Right forelimb (tissue), 1 donor: ENCODE results near the gene NCOA3.
"Not testable (repeated sequence)": the region's sequence is repeated elsewhere in the genome, so short reads cannot be mapped to it uniquely, and the experiment has no call there.

Source experiments
- DNase-seq: peaks from one replicate; pipeline ENCODE4 v3.0.0-alpha.2; 2018

NCOA3 gene

DNA sequence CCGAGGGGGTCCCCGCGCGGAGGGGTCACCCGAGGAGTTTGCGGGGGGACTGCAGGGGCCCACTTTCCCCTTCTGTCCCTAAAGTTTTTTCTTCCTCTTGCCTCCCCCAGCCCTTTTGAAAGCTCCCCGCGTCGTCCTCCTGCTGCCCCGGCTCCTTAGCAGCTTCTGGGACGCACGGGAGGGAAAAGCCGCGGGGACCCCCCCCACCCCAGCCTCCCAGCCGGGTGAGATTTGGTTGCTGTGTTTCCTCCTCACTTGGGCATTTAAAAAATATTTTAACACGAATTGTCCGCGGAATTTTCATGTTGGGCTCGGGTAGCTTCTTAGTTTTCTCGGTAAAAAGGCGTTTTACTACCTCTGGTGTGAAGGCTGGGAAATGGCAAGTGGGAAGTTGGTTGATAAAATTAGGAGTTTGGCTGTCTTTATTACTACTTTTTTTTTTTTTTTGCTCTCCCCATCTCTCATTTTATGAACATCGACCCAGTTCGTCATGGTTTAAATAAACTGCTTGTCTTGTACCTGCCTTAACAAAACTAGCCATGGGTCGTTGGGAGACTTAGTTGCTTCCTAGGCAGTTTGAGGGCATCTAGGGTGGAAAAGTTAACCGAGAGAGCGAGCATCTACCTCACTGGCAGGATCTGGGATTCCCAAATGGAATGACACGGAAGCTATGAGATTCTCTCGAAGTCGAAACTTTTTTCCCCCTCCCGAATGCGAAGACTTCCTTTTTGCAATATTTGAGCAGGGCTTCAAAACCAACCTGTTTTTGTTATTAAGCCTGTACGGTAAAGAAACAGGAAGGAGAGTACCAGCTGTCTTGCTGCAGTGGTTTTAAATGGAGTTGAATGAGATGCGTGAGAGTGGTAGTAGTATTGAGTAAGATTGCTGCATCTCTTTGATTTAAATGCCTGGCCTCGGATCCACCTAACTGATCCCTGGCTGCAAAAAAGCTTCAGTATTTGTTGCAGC, 868 bp downstream of the NCOA3 start:
- DNase-seq = no peak

DNA sequence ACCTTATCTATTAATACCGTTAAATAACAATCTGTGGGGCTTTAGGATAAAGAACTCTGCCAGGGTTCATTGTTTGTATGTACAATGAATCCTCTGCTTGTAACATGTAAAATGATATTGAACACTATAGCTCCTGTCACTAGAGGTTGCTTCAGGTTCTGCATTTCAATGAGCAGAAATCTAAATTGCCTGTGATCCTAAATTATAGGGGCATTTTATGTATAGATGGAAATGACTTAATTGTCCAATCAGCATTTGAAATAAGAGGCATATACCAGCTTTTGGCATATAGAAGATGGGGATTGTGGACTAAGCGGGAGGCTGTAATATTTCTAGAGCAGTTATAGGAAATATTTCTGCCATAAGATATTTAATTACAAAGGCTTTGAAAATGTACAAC, 2.0 kb downstream of the NCOA3 start:
- DNase-seq = no peak

DNA sequence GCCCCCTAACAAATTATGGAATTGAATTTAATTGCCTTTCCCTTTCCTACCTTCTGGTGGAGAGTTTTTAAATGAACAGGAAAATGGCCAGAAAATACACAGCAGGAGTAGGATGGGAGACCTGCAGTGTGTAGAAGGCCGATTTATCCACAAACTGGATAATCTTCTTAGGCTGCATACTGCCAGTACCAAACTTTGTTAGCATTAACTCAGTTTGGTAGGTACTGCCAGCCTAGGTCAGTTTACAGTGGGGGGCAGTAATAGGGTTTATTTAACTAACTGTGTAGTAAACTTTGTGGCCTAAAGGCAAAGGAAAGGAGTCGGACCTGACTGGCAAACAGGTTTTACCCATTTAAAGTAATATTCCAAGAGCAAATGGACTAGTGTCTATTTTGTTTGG, 4.6 kb downstream of the NCOA3 start:
- no peak for DNase-seq

DNA sequence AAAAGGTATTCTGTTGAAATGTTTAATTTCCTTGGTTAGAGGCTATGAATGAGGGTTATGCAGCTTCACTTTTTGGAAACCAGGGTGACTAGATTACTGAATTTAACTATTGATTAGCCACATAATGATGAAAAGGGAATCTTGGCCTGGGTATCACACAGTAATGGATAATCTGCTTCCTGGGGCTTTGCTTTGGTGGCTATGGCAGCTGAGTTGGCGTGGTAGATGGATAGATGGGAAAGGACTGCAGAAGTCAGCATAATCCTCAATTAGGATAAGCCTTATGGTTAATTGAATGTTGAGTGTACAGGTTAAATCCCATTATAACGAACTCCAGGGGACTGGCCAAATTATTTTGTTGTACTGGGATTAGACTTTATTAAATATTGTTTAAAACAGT, 5.2 kb downstream of the NCOA3 start:
- DNase-seq = no peak

DNA sequence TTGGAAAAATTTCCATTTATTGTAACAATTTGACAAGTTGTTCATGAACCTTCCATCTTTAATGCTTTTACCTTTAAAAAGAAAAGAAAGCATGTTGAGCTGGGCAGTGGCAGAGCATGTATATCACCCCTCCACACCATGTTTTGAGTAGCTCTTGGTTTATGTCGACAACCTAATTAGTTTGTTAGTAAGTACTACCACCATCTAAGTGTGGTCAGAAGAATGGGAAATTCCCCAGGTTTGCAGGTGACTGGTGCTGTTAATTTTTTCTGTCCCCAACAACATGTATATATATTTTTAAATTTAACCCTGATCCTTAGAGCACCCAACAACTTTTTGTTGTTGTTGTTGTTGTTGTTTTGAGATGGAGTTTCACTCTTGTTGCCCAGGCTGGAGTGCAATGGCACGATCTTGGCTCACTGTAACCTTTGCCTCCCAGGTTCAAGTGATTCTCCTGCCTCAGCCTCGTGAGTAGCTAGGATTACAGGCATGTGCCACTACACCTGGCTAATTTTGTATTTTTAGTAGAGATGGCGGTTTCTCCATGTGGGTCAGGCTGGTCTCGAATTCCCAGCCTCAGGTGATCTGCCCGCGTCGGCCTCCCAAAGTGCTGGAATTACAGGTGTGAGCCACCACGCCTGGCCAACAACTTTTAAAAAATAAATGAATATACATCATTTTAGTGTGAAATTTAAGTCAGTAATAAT, 5.7 kb downstream of the NCOA3 start:
- DNase-seq = not testable (repeated sequence)

DNA sequence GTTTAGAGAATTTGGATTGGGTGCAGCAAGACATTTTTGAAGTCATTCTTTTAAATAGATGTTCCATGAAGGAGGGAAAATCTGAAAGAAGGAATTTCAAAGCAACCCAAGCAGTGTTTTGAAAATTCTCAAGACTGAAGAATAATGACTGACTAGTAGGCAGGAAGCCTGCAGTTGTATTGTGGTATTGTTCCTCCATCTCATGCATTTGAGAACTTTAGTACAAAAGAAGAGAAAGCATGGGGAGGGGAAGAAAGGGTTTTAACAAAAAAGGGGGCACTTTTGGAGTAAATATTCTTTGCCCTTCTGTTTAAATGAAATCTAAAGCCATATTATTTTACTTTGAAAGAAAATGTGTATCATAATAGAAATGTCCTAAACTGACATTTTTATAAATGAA, 6.6 kb downstream of the NCOA3 start:
- DNase-seq = no peak

DNA sequence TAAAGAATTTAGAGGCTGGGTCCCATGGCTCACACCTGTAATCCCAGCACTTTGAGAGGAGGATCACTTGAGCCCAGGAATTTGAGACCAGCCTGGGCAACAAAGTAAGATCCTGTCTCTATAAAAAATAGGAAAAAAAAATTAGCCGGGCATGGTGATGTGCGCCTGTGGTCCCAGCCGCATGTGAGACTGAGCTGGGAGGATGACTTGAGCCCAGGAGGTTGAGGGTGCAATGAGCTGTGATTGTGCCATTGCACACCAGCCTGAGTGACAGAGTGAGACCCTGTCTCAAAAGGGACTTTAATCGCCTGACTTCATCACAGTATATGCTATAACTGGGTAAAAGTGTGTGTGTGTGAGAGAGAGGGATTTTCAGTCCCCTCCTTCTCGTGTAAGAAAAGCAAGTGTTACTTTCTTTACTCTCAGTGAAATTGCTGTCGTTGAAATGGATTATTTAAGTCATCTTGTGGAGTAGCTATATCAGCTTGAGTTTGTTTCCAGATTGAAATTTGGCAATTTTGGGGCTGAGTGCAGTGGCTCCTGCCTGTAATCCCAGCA, 7.5 kb downstream of the NCOA3 start:
- no peak for DNase-seq

DNA sequence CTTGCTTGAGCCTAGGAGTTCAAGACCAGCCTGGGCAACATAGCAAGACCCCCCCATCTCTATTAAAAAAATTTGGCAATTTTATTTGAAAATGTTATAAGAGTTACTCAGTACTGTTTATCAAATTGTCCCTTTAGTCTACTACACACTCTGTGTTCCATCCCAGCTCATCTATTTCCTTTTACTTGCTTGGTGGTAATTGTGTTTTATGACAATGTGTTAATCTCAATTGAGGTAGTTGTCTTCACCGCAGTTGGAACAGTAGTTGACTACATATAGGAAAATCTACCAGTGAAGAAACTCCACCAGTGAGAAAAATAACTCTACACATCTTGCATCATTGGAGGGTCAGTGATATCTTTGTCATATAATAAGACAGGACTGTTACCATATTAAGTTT, 8.0 kb downstream of the NCOA3 start:
- no peak for DNase-seq

DNA sequence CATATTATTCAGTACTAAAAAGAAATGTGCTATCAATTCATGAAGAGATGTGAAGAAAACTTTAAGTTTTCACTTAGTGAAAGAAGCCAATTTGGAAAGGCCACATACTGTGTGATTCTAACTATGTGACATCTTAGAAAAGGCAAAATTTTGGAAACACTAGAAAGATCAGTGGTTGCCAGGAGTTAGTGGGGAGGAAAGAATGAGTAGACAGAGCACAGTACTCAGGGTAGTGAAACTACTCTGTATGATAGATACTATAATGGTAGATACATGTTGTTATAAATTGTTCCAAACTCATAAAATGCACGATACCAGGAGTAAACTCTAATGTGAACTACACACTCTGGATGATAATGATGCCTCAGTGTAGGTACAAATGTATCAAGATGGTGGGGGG, 14.2 kb downstream of the NCOA3 start:
- no peak for DNase-seq

DNA sequence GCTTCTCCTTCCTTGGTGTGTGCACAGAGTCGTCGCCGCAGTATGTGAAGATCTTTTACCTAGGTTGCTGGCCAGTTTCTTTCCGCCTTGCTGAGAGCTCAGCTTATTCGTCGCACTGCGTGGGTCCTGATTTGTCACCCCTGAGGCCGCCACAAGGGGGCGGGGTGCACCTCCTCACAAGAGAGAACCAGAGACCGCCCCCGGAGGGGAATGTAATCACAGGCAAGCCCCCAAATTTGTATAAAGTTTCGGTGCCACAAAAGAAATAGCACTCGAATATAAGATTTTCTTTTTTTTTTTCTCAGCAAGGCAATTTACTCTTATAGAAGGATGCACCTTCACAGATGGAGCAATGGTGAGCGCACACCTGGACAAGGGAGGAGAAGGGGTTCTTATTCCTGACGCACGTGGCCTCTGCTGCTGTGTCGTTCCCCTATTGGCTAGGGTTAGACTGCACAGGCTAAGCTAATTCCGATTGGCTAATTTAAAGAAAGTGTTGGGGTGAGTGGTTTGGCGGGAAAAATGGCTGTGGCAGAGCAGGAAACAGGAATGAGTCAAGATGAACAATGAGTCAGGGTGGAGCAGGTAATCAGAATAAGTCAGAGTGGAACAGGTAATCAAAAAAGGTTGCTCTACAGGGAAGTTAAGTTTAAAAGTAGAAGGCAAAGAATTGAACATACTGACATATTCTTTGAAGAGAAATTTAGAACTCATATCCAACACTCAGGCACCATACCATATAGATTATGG, 19.5 kb downstream of the NCOA3 start:
- no peak for DNase-seq

DNA sequence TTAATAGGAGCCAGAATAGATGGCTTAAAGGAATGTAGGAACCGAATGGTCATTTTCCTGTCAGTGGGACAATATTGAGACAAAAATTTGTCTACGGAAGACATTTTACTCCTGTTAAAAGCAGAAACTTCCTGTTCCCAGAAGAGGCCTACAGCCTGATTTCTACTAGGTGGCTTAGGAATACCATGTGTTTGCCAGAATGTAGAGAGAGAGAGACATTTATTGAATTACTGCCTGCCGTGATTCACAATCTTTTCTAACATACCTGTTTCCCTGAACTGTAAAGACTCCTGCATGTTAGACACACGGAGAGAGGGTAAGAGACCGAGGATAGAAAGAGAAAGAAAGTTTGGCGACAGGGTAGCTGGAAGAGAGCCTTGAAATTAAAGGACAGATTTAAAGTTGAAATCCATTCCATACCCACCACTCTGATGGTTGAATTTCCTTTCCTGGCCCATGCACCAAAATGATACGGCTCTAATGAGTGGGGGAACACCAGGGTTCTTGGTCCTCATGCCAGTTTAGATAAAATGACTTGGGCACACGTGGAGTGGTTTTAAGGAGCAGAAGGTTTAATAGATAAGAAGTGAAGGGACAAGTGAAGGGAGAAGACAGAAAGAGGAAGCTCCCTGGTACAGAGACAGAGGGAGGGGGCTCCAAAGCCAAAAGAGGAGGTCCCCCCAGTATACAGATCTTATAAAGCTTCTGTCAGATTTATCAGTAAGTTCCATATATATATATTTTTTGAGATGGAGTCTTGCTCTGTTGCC, 22.5 kb downstream of the NCOA3 start:
- DNase-seq = no peak

DNA sequence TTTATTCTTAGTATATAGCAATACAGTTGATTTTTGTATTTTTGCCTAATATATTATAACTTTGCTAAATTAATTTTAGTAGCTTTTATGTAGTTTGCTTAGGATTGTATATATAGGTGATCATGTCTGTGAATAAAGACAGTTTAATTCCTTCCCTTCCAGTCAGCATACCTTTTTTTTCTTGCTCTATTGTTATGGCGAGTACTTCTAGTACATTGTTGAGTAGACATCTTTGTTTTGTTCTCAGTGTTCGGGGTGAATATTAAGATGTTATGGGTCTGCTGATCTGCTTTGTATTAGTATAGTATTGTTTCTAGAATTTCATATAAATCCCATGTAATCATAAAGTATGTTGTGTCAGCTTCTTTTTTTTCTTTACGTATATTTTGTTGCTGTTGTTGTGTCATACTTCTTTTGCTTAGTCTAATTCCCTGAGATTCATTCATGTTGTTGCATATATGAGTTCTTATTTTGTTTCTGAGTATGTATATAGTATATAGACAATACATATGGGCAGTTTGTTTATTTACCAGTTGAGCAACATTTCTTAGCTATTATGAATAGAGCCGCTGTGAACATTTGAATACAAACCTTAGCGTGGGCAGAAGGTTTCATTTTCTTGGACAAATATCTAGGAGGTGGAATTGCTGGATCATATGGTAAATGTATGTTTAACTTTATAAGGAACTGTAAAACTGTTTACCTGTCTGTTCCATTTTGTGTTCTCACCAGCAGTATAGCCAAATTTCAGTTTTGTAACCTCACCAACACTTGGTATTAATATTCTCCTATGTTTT, 25.5 kb downstream of the NCOA3 start:
- no peak for DNase-seq

DNA sequence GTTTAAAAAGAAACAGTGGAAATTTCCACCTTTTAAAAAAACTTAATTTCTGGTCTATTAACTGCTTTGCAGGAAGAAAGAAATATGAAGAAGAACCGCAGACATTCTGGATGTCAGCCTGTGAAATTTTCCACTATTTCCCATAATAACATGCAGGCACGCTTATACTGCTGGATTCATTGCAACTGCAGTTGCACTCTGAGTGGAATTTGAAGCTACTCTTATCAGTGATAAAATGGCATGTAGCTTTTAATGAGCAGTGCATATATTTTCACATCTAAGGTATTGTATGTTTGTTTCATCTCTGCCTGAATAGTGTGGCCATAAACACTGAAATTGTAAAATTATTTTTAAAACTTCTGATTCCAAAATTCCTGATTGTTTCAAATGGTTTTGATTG, 28.2 kb downstream of the NCOA3 start:
- no peak for DNase-seq

DNA sequence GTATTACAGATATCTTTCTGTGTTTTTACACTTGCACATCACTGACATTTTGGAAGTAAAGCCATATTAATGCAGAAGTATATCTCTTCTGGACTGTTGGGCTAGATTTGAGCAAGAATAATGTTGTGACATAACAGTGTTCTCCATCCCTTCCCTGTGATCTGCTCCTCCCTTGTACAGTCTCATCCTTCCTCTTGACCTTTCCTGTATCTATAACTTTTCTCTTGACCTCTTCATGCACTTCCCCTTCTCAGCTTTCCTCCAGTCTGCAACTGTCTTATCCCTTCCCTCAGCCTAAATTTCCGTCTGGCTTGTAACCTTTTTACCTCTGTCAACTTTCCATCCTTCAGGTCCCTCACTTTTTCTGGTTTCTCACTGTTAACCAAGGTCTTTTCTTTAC, 29.8 kb downstream of the NCOA3 start:
- DNase-seq = no peak

DNA sequence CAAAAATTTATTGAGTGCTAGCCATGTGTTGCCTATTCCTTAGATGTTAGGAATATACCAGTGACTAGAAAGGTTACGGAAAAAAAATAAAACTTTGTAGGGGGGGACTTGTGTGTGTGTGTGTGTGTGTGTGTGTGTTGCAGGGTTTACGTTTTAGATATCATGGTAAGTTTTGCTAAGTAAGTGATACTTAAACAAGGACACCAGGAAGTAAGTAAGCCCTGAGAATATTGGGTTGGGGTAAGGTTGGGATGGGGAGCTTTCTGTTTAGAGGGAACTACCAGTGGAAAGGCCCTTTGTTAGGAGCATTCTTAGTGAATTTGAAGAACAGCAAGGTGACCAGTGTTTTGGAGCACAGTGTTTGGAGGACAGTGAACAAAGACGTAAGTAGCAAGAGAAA, 30.3 kb downstream of the NCOA3 start:
- no peak for DNase-seq

DNA sequence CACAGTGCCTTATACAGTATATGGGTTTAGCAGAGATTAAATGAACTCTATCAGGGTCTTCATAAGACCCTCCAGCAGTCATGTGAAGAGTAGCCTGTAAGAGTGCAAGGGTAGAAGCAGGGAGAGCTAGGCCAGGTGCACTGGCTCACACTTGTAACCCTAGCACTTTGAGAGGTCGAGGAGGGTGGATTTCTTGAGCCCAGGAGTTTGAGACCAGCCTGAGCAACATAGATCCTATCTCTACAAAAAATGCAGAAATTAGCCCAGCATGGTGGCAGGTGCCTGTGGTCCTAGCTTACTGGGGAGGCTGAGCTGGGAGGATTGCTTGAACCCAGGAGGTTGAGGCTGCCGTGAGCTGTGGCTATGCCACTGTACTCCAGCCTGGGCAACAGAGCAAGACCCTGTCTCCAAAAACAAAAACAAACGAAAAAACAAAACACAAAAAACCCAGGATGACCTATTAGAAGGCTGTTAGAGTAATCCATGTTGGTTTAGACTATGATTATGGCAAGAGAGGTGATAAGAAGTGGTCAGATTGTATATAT, 31.9 kb downstream of the NCOA3 start:
- no peak for DNase-seq

DNA sequence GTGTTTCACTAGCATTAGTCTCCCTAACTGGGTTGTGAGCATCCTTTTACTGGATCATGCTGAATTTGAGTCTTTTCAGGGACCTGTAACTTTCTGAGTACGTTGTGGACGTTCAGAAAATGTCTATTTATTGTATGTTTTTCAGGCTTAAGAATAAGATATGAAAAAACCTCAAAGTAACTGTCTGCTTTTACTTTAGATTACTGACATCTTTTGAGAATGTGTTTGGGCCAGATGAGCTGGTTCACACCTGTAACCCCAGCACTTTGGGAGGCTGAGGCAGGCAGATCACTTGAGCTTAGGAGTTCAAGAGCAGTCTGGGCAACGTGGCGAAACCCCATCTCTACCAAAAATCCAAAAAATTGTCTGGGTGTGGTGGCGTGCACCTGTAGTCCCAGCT, 32.7 kb downstream of the NCOA3 start:
- DNase-seq = no peak

DNA sequence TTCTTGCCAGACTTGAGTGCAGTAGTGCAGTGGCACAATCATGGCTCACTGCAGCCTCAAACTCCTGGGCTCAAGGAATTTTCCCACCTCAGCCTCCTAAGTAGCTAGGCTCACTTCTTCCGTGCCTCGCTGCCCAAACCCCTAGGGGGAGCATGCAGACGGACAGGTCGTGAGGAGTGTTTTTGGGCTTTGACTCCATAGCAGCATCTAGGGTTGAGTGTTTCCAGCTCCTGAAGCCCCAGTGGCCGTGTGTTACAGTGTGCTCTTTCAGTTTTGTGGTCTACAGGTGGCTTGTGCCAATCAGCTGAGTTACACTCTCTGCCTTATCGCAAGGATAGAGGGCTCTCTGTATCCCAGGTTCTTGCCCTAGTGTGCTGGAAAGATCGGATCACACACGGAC, 33.4 kb downstream of the NCOA3 start:
- no peak for DNase-seq

DNA sequence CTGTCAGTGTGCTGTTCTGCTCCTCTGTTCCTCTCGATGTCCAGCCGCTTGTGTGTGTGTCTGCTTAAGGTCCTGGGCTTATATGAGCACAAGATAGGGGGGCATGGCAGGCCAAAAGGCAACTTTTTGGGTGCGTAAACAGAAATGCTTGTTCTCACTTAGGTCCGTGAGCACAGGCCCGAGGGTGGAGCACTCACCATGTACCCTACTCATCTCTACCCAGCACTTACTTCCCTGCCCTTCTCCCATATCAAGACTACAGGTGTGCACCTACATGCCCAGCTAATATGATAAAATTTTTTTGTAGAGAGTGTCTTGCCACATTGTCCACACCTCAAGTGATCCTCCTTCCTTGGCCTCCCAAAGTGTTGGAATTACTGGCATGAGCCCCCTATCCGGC, 34.3 kb downstream of the NCOA3 start:
- no peak for DNase-seq

DNA sequence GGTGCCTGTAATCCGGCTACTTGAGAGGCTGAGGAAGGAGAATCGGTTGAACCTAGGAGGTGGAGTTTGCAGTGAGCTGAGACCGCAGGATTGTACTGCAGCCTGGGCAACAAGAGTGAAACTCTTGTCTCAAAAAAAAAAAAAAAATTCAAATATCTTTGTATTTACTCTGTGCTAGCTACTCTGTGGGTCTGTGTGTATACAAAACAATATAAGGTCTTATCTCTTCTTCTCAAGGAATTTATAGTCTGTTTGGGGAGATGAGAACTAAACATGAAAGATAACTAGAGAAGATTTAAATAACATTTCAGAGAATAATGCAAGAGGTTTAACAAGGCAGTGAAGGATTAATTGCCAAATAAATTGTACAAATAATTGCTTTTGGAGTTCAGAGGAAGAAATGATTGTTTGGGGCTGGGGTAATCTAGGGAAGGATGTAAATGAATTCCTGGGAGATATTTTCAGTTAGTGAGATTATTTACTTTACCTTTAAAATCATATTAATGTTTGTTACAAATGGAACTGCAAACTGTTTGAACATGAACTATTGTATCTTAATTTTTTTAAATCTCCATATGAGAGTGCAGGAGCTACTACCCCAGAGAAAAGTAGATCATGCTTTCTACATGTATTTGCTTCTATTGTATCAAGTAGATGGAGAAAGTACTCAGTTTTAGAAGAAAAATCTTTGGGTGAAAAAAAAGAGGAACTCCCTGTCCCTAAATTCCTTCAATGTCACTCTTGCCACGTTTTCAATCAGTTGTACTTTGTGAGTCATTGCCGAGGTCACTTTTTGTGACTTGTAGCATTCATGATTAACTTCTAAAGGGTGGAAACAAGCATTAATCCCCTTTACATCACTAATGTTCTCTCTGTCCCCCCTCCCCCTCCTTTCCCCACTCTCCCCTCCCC, 39.0 kb downstream of the NCOA3 start:
- DNase-seq = no peak
